ENCODE data around the gene TMED10. TPM values are rescaled to one million over a fixed set of nuclear protein-coding genes. Genes with fewer than 3 reads are reported as not detected.
"Not testable (repeated sequence)": the region's sequence is repeated elsewhere in the genome, so short reads cannot be mapped to it uniquely, and the experiment has no call there.

TMED10 gene
- total RNA-seq, 2 donors from 2014 or later, result 261 to 325 TPM

DNA sequence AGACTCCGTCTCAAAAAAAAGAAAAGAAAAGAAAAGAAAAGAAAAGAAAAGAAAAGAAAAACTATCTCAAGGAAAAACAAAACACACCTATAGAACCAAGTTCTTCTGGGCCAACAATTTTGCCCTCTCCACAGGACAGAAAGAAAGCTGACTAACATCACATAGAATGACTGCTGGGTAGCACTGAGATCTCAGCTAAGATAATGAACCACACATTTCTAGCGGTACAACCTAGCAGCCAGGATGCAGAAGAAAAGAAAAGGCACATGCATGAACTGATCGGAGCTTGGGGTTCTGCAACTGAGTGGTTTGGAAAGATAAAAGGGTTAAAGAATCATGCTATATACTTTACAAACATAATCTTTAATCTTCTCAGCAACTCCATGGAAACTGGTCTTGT is 19.5 kb downstream of the TMED10 start:
- Histone ChIP-seq H3K4me3 (no peak overlapping the region), H3K9me3 (no peaks in the 10 kb centered on the region), H3K36me3 (no peaks in the 10 kb centered on the region), H3K4me1 (peaks cover 0 to 22% of the 10 kb centered on the region in 2 donors), H3K27me3 (no peaks in the 10 kb centered on the region), H3K27ac (no peak overlapping the region)
- DNase-seq (ENCODE audit: low spot score), result no peak
- TF ChIP-seq, protein P1, sequence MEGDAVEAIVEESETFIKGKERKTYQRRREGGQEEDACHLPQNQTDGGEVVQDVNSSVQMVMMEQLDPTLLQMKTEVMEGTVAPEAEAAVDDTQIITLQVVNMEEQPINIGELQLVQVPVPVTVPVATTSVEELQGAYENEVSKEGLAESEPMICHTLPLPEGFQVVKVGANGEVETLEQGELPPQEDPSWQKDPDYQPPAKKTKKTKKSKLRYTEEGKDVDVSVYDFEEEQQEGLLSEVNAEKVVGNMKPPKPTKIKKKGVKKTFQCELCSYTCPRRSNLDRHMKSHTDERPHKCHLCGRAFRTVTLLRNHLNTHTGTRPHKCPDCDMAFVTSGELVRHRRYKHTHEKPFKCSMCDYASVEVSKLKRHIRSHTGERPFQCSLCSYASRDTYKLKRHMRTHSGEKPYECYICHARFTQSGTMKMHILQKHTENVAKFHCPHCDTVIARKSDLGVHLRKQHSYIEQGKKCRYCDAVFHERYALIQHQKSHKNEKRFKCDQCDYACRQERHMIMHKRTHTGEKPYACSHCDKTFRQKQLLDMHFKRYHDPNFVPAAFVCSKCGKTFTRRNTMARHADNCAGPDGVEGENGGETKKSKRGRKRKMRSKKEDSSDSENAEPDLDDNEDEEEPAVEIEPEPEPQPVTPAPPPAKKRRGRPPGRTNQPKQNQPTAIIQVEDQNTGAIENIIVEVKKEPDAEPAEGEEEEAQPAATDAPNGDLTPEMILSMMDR (IDR thresholded peaks at IDR 0.05), result no peak

DNA sequence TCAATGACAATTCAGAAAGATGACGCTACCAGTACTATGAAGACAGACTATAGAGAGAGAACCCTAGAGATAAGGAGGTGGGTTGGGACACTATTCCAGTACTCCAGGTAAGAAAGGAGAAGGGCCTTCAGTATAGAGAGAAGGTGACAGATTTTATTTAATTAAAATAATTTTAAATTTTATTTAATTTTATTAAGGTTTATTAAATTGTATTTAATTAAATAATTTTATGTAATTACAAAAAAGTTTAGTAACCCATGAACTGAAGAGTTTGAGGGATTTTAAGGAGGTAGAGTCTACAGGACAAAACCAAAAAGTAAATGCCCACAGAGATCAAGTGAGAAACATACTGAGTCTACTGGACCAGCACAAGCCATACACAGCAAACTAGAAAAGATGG is 20.3 kb downstream of the TMED10 start:
- peaks cover 7% of the 10 kb centered on the region for H3K36me3 ChIP-seq
- peaks cover 0 to 22% of the 10 kb centered on the region in 2 donors for H3K4me1 ChIP-seq
- TF ChIP-seq, protein P1 (IDR thresholded peaks at IDR 0.05), result no peak
- no peak for DNase-seq (ENCODE audit: low spot score)
- no peak overlapping the region for H3K4me3 ChIP-seq
- H3K27me3 ChIP-seq, result no peaks in the 10 kb centered on the region
- H3K9me3 ChIP-seq, result no peaks in the 10 kb centered on the region
- H3K27ac ChIP-seq, result no peak overlapping the region

DNA sequence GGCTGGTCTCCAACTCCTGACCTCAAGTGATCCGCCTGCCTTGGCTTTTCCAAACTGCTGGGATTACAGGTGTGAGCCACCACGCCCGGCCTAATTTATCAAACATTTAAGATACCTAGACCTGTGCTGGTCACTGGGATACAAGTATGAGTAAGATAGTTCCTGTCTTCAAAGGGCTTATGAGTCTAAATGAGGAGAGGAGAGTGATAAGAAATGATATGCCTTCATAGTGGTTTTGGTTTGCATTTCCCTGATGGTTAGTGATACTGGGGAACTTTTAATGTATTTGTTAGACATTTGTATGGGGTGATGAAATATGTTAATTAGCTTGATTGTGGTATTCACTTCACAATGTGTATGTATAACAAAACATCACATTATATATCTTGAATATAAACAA is 21.2 kb downstream of the TMED10 start:
- no peaks in the 10 kb centered on the region for H3K9me3 ChIP-seq
- TF ChIP-seq, protein P1 (IDR thresholded peaks at IDR 0.05), result no peak
- peaks cover 12% of the 10 kb centered on the region for H3K36me3 ChIP-seq
- H3K27me3 ChIP-seq, result no peaks in the 10 kb centered on the region
- no peak overlapping the region for H3K4me3 ChIP-seq
- peaks cover 0 to 14% of the 10 kb centered on the region in 2 donors for H3K4me1 ChIP-seq
- no peak for DNase-seq (ENCODE audit: low spot score)
- no peak overlapping the region for H3K27ac ChIP-seq

DNA sequence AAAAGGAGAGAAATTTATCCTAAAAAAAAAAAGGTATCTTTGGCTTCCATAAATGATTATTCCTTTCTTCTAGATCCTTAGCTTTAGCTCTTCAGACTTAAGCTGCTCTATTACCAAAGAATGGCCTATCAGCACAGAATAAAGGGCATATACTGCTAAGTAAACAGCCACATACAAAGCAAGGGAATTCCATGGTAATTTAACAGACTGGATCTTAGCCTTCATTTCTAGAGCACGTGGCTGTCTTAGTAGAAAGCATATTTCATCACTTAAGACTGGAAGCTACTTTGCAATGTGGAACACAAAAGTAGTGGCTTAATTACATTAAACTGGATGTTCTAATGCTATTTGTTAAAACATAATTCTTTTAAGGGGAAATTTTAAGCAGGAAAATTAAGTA is 23.1 kb downstream of the TMED10 start:
- Histone ChIP-seq H3K27ac (no peak overlapping the region), H3K36me3 (peaks cover 12% of the 10 kb centered on the region), H3K27me3 (no peaks in the 10 kb centered on the region), H3K4me3 (no peak overlapping the region), H3K9me3 (no peaks in the 10 kb centered on the region), H3K4me1 (peaks cover 0 to 10% of the 10 kb centered on the region in 2 donors)
- DNase-seq (ENCODE audit: low spot score), result no peak
- TF ChIP-seq, protein P1 (IDR thresholded peaks at IDR 0.05), result no peak

DNA sequence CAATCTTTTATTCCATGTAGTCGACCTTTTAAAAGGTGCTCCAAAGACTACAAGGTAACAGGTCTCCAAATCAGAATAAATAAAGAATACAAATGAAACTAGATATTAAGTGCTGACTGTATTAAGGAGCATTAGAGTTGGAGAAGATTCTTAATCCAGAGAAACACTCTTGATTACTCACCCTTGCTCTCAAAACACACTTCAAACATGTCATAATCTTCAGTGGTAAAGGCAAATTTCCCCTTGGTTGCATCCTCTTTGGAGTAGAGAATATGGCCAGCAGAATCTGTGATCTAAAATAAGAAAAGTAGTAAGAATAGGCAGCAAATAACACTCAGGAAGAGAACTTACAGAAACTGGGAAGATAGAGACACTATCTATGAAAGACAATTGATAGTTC is 24.6 kb downstream of the TMED10 start:
- H3K4me3 ChIP-seq, result no peak overlapping the region
- TF ChIP-seq, protein P1 (IDR thresholded peaks at IDR 0.05), result no peak
- H3K36me3 ChIP-seq, result peaks cover 12% of the 10 kb centered on the region
- peaks cover 0 to 24% of the 10 kb centered on the region in 2 donors for H3K4me1 ChIP-seq
- no peak overlapping the region for H3K27ac ChIP-seq
- no peak for DNase-seq (ENCODE audit: low spot score)
- H3K27me3 ChIP-seq, result no peaks in the 10 kb centered on the region
- no peaks in the 10 kb centered on the region for H3K9me3 ChIP-seq

DNA sequence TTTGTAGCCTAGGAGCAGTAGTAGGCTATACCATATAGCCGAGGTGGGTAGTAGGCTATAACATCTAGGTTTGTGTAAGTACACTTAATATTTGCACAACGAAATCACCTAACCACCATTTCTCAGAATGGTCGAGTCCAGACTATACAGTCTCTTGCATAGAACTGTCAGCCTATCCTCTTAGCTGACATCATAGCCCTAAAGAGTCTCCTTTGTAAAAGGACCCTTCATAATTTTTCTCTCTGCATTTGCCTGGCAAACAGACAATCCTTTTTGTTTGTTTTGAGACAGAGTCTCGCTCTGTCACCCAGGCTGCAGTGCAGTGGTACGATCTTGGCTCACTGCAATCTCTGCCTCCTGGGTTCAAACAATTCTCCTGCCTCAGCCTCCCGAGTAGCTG is 25.8 kb downstream of the TMED10 start:
- not testable (repeated sequence) for H3K9me3 ChIP-seq; H3K4me3 ChIP-seq; H3K27me3 ChIP-seq; DNase-seq (ENCODE audit: low spot score)
- Histone ChIP-seq H3K36me3 (peaks cover 16% of the 10 kb centered on the region), H3K4me1 (peaks cover 0 to 36% of the 10 kb centered on the region in 2 donors), H3K27ac (peak overlapping the region in 1 of 2 donors; percentile 4)

All from right atrium auricular region (tissue), 2 donors.